Measurements from ENCODE around the gene TRPM3.

TRPM3 gene

GRCh38 chr9:70887826-70888225 is 233.6 kb downstream of the TRPM3 start:
- DNase-seq (ENCODE audit: low read depth in 2 of 2): no peak

DNA sequence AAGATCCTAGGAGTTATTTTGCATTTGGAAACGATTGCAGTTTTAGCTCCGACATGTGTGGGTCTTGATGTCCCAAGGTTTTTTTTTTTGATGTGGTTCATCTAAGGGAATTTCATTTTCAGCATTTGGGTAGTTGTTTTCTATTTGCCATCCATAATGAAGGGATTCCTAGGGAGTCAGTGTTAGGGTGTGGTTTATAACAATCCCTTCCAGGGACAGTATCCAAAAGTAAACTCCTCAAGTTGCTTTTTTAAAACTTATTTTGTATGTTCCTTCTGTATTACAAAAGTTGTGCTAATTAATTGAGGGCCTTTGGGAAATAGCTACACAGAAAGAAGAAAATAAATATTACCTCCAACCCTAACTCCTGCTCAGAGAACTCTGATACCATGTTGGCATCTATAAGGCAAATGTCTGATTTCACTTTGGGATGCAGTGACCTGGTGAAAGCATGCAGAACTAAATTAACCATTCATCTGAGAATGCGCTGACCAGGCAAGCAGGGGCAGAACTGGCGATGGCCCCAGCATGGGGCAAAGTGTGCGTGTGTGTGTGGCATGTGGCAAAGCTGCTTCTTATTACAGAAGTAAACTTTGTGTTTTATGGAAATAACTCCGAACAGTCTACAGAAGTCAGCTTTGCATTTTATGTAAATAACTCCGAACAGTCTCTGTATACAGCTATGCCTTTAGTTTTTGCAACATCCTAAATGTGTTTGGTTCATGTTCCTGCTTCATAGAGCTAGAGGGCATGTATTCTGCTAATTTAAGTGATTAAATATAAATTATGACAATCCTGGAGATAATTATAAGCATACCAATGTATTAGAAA is 237.2 kb downstream of the TRPM3 start:
- DNase-seq (ENCODE audit: low read depth in 2 of 2): no peak

DNA sequence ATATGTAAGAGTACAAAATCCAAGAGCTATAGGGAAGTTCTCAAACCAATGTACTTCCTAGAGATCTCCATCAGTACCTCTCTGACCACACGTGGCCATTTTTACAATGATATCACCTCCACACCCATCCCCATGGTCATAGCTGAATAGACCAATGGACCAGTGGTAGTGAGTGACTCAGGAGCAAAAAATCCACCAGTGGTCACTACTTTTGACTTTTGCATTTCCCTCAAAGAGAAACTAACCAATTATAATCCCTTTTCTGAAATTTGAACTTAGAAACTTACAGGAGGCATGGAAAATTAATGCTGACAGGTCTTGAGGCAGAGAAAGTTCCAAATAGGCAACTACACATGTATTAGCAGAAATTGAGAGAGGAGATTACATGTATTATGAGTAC is 238.4 kb downstream of the TRPM3 start:
- DNase-seq (ENCODE audit: low read depth in 2 of 2): no peak

DNA sequence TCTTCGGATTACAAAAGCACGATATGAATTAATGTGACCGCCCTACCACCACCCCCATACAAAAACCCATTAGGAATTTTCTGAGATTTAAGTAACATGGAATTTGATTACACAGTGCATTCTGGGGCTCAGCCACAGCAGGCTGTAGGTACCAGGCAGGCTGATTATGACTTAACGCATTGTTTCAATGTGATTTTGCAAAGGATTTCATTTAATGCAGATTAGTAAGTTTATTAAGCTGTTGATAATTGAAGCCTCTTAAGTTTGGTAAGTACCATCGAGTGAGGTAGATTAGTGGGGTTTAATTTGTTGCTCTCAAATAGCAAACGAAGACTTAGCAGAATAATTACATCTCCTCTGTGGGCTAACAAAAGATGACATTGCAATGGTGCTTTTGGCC is 240.1 kb downstream of the TRPM3 start:
- DNase-seq (ENCODE audit: low read depth in 2 of 2): no peak

GRCh38 chr9:70880535-70880934 is 240.9 kb downstream of the TRPM3 start:
- DNase-seq (ENCODE audit: low read depth in 2 of 2): no peak

DNA sequence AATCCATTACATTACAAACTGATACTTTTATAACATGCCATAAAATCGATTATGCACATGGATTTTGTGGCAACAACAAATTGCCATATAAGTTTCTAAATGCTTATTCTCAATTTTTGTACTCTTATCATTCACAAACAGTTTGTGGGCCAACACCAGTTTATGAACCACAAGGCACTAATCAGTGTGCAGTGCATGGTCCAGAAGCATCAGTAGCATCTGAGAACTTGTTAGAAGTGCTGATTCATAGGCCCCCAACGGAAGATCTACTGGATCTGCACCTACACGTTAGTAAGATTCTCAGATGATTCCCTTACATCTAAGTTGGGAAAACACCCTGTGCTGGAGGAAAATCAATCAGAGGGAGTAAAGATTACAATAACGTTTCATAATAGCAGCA is 242.8 kb downstream of the TRPM3 start:
- no peak for DNase-seq (ENCODE audit: low read depth in 2 of 2)

GRCh38 chr9:70874451-70874850 is 247.0 kb downstream of the TRPM3 start:
- no peak for DNase-seq (ENCODE audit: low read depth in 2 of 2)

- no peak for DNase-seq (ENCODE audit: low read depth in 2 of 2)
Measured at GRCh38 chr9:70873506-70873905, 247.9 kb downstream of the TRPM3 start.

DNA sequence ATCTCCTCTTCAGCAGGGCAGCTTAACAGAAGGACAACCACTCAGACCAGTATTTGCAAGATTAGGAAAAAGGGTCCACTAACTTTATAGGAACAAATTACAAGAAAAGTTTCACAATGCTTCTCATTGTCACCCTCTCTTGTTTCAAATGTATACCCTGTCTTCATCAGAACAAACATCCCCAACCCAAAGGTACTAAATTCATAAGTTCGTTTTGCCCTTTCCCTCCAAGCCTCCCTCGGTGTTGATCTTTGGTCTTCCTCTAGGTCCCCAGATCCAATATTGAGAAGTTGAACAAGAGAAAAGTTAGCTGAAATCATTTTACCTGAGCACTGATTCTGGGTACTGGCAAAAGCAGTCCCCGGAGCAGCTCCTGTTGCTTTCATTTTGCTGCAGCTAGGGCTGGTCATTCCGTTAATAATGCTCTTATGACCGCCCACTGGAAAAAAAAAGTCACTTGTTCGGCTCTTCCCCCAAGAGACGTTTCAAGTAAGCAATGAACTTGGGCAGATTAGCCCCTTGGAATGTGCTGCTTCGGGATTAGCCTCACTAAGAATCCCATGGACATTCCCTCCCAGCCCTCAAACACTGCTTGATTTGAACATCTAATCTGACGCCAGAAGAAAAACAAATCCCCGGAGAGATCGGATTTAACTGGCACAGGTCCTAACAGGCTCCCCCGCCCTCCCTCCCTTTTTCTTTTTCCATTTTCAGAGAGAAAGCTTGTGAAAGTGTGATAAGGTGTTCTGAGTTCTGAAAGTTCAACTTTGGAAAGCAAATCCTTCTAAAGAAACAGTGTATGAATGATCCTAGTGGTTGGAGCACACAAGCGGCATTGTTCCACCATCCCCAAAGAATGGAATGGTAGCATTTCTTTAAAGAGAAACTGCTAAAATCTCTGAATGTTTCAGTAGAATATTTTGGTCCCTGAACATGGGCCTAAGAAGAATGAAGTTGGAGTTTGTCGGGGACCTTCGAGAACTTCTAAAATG is 252.5 kb downstream of the TRPM3 start:
- DNase-seq (ENCODE audit: low read depth in 2 of 2): no peak

GRCh38 chr9:70868041-70868440 is 253.4 kb downstream of the TRPM3 start:
- DNase-seq (ENCODE audit: low read depth in 2 of 2): no peak

DNA sequence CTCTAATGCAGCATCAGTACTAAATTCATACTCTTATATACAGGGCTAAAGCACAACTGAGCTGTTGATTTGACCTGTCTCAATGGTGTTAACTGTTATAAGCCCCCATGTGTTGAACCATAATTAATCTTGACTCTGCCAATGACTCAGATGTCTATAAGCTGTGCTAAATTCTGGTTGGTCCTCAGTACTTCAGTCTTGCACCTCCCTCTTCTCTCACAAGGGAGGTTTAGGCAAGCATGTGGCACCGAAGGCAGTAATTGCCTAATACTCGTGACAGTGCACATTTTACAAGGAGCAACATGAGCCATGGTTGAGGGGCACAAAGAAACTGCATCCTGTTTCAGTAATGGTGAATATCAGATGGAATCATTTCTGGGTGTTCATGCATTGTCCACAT is 255.9 kb downstream of the TRPM3 start:
- no peak for DNase-seq (ENCODE audit: low read depth in 2 of 2)

DNA sequence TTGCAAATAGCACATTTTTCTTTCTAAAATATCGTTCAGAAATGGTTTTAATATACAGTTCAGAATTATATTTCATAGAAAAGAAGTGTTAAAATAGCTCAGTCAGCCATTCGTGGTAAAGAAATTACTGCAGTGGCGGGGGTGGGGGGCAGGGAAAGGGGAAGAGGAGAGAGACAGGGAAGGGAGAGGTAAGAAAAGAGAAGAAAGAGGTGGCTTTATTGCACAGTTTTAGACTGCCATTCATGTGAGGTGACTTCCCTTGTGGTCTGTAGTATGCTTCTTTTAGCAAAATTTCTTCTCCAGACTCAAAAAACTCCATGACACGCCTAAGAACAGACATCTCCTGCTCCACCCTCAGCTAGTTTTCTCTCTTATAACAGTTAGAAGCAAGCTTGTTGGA is 259.6 kb downstream of the TRPM3 start:
- DNase-seq (ENCODE audit: low read depth in 2 of 2): no peak

DNA sequence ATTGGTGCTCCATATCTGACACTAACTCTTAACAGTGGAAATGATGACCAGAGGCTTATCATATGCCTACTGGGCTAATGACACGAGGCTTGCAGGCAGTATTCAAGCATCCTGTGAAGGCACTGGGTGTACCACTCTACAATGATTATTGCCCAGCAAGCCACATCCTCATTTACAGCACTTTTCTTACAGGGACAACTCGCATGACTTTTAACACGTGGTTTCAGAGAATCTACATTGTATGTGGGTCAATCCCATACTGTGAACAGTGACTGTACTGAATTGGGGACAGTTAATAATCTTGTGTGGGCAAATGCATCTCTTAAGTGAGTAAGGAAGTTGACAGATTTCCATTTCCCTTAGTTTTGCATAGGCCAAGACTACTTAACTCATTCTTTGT is 260.0 kb downstream of the TRPM3 start:
- DNase-seq (ENCODE audit: low read depth in 2 of 2): no peak

GRCh38 chr9:70859694-70860093 is 261.7 kb downstream of the TRPM3 start:
- no peak for DNase-seq (ENCODE audit: low read depth in 2 of 2)

GRCh38 chr9:70856411-70856810 is 265.0 kb downstream of the TRPM3 start:
- DNase-seq (ENCODE audit: low read depth in 2 of 2): no peak

GRCh38 chr9:70852711-70853240 is 268.6 kb downstream of the TRPM3 start:
- no peak for DNase-seq (ENCODE audit: low read depth in 2 of 2)

- no peak for DNase-seq (ENCODE audit: low read depth in 2 of 2)
Measured at GRCh38 chr9:70840266-70840665, 281.2 kb downstream of the TRPM3 start.

GRCh38 chr9:70835323-70835722 is 286.1 kb downstream of the TRPM3 start:
- DNase-seq (ENCODE audit: low read depth in 2 of 2): no peak

GRCh38 chr9:70832492-70832891 is 288.9 kb downstream of the TRPM3 start:
- no peak for DNase-seq (ENCODE audit: low read depth in 2 of 2)

- DNase-seq (ENCODE audit: low read depth in 2 of 2): no peak
Measured at GRCh38 chr9:70830618-70831017, 290.8 kb downstream of the TRPM3 start.

DNA sequence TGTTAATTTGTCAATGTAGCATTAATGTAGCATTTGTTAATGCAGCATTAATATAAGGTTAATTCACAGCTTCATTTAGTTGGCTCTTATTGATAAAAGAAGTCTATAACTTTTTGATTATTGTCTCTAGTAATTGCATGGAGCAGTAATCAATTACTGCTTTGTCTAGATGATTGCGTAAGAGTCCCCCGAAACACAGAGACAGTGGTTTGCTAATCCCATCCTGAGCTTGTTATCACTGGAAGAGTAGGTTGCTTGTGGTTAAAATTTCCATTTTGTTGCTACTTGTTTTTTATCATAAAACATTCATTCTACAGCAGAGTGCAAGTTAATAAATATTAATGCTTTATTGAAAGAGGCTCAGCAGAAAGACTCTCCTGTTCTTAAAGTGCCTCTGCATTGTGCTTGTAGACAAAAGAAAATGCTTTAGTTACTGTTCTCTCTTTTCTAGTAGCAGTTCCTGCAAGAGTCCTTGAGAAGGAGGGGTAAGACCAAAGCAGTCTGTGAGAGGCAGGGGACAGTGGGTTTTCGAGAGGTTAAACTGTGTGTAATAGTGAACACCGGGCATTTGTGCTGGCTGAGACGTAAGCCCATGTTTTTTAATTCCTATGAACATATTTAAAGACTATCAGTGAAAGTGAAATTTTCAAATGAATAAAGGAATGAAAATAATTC is 291.7 kb downstream of the TRPM3 start:
- DNase-seq (ENCODE audit: low read depth in 2 of 2): no peak

DNA sequence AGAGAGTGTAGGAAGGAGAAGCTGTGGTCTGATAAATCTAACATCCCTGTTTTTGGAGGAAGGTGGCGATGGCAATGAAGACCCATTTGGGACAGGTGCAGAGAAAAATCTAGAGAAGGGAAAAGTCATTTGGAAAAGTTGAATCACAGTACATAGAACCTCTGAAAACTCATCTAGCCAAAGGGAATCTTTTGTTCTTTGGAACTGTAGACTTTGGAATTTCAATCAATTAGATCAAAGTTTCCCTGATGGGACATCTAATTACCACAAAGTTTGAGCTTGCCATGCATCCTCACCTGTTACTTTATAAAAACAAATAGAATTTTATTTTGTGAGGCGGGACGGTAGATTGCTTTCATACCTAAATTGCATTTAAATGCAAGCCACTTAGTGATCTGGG is 294.9 kb downstream of the TRPM3 start:
- no peak for DNase-seq (ENCODE audit: low read depth in 2 of 2)

Measured in stimulated activated CD8-positive, alpha-beta memory T cell treated with anti-CD3 and anti-CD28 coated beads, Interleukin-7, amount 100 ng/mL, for 1 hour (primary cell).